GM12878 (cell line): ENCODE data around the gene NFATC2.

Source experiments
- EP300 ChIP-seq, 2 experiments: fragments of 150-350 bp in 1 of 2; IDR thresholded peaks; 2 replicates each; pipeline ENCODE4 v1.6.1; 2011 to 2012; ENCODE audit warnings: low read depth in 2 of 2, low read length in 2 of 2, borderline replicate concordance in 1 of 2, improper control_type of control experiment in 1 of 2, inconsistent platforms in 1 of 2; ENCODE audit not compliant: control insufficient read depth in 1 of 2
- NFXL1 ChIP-seq: fragments of 450-650 bp; IDR thresholded peaks from 2 replicates; pipeline ENCODE4 v1.6.1; 2017; ENCODE audit warnings: antibody characterized with exemption, mild to moderate bottlenecking, borderline replicate concordance
- RAD21 ChIP-seq: IDR thresholded peaks from 2 replicates; pipeline ENCODE4 v1.6.1; 2011; ENCODE audit warnings: mild to moderate bottlenecking, low read depth, low read length, moderate library complexity; ENCODE audit not compliant: insufficient read depth
- ZSCAN29 ChIP-seq: fragments of 450-650 bp; IDR thresholded peaks from 2 replicates; pipeline ENCODE4 v1.6.1; 2017; ENCODE audit warnings: mild to moderate bottlenecking, moderate library complexity
- TF ChIP-seq, protein P1 (sequence below): IDR thresholded peaks from 2 replicates; pipeline ENCODE4 v1.6.1; 2011; ENCODE audit warnings: borderline replicate concordance, low read depth, mild to moderate bottlenecking, moderate library complexity, low read length; ENCODE audit not compliant: insufficient read depth, poor library complexity, severe bottlenecking

- TF ChIP-seq RAD21 = no peak
- TF ChIP-seq NFXL1 = no peak
- TF ChIP-seq, protein P1, sequence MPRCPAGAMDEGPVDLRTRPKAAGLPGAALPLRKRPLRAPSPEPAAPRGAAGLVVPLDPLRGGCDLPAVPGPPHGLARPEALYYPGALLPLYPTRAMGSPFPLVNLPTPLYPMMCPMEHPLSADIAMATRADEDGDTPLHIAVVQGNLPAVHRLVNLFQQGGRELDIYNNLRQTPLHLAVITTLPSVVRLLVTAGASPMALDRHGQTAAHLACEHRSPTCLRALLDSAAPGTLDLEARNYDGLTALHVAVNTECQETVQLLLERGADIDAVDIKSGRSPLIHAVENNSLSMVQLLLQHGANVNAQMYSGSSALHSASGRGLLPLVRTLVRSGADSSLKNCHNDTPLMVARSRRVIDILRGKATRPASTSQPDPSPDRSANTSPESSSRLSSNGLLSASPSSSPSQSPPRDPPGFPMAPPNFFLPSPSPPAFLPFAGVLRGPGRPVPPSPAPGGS = no peak
- no peak for TF ChIP-seq EP300 (IDR thresholded peaks at IDR 0.05; ENCODE audit: borderline replicate concordance in 1 of 2, control insufficient read depth in 1 of 2, low read depth in 2 of 2, low read length in 2 of 2)
- no peak for TF ChIP-seq ZSCAN29
Measured at GRCh38 chr20:51581571-51581970, 39.1 kb upstream of the NFATC2 start.
